ENCODE data around the gene TMC1. TPM values are rescaled to one million over a fixed set of nuclear protein-coding genes. Genes with fewer than 3 reads are reported as not detected.

The TMC1 gene
- total RNA-seq, 1 donor from 2014 or later, result not detected

DNA sequence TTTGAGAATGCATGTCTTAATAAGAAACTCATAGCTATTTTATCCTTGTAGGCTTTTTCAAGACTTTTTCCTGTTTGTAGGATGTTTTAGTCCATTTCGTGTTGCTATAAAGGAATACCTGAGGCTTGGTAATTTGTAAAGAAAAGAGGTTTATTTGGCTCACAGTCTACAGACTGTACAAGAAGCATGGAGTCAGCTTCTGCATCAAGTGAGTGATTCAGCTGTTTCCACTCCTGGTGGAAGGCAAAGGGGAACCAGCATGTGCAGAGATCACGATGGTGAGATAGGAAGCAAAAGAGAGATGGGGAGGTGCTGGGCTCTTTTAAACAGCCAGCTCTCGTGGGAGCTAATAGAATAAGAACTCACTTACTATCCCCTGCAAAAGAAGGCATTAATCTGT is 254.2 kb downstream of the TMC1 start:
- intact Hi-C loops (cut with DNase I), result no loop called here
- H3K27ac ChIP-seq, result no peak overlapping the region
- DNase-seq (no peak), ATAC-seq (no peak)
- no peaks in the 10 kb centered on the region for H3K36me3 ChIP-seq
- H3K9me3 ChIP-seq, result no peaks in the 10 kb centered on the region
- H3K4me1 ChIP-seq, result no peaks in the 10 kb centered on the region
- TF ChIP-seq, protein P1, sequence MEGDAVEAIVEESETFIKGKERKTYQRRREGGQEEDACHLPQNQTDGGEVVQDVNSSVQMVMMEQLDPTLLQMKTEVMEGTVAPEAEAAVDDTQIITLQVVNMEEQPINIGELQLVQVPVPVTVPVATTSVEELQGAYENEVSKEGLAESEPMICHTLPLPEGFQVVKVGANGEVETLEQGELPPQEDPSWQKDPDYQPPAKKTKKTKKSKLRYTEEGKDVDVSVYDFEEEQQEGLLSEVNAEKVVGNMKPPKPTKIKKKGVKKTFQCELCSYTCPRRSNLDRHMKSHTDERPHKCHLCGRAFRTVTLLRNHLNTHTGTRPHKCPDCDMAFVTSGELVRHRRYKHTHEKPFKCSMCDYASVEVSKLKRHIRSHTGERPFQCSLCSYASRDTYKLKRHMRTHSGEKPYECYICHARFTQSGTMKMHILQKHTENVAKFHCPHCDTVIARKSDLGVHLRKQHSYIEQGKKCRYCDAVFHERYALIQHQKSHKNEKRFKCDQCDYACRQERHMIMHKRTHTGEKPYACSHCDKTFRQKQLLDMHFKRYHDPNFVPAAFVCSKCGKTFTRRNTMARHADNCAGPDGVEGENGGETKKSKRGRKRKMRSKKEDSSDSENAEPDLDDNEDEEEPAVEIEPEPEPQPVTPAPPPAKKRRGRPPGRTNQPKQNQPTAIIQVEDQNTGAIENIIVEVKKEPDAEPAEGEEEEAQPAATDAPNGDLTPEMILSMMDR (IDR thresholded peaks at IDR 0.05), result no peak
- H3K27me3 ChIP-seq, result no peaks in the 10 kb centered on the region
- no peak overlapping the region for H3K4me3 ChIP-seq

DNA sequence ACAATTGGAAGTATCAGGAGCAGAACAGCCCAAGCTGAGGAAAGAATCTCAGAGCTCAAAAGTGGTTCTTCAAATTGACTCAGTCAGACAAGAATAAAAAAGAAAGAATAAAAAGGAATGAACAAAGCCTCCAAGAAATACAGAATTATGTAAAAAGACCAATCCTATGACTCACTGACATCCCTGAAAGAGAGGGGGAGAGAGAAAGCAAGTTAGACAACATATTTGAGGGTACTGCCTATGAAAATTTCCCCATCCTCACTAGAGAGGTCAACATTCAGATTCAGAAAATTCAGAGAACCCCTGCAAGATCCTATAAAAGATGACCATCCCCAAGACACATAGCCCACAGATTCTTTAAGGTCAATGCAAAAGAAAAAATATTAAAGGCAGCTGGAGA is 258.2 kb downstream of the TMC1 start:
- Histone ChIP-seq H3K4me3 (no peak overlapping the region), H3K27me3 (no peaks in the 10 kb centered on the region), H3K9me3 (no peaks in the 10 kb centered on the region), H3K36me3 (no peaks in the 10 kb centered on the region), H3K27ac (no peak overlapping the region), H3K4me1 (no peaks in the 10 kb centered on the region)
- intact Hi-C loops (cut with DNase I), result no loop called here
- DNase-seq (no peak), ATAC-seq (no peak)
- TF ChIP-seq, protein P1 (IDR thresholded peaks at IDR 0.05), result no peak

DNA sequence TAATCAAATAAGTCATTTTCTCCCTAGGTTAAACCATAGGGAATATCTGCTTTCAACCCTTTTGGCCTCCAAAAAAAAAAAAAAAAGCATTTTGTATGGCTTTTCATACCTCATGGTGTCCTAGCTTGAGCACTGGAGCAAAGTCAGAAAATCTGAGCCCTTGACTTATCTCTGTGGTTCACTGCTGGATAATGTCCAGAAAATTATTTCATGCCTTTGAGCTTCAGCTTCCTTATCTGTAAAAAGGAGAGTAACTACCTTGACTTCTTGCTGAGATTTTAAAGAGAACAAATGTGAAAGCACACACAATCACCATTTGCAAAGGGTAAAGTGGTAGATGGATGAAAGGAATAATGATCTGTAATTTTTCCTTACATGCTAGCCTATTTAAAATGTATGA is 265.5 kb downstream of the TMC1 start:
- Histone ChIP-seq H3K4me1 (no peaks in the 10 kb centered on the region), H3K27me3 (no peaks in the 10 kb centered on the region), H3K4me3 (no peak overlapping the region), H3K27ac (no peak overlapping the region), H3K9me3 (no peaks in the 10 kb centered on the region), H3K36me3 (no peaks in the 10 kb centered on the region)
- intact Hi-C loops (cut with DNase I), result no loop called here
- DNase-seq (no peak), ATAC-seq (no peak)
- TF ChIP-seq, protein P1 (IDR thresholded peaks at IDR 0.05), result no peak

DNA sequence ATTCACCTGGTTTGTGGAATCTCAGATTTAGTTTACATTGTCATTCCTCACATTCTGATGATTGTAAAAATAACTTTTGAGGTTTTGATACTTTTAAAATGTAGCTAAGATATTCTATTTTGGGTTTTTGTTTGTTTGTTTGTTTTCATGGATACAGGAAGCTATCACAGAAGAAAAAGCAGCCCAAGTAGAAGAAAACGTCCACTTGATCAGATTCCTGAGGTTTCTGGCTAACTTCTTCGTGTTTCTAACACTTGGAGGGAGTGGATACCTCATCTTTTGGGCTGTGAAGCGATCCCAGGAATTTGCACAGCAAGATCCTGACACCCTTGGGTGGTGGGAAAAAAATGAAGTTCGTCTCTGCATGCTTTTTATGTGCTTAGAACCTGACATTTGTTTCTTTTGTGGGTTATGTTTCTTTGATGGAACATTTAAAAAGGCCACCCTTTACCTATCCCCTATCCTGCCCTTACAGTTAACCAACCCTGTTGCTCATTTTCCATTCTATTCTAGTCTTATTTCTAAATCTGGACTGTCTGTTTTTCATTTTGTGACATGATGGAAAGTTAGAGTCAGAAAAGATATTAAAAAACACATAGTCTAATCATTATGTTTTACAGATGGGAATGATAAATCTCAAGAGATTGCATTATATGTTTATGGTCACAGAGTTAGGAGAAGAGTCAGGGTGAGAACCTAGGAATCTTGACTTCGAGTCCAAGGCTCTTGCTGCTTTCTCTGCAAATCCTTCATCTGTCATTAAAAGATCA is 267.7 kb downstream of the TMC1 start:
- DNase-seq (no peak), ATAC-seq (no peak)
- TF ChIP-seq, protein P1 (IDR thresholded peaks at IDR 0.05), result no peak
- Histone ChIP-seq H3K4me3 (no peak overlapping the region), H3K27me3 (no peaks in the 10 kb centered on the region), H3K27ac (no peak overlapping the region), H3K4me1 (no peaks in the 10 kb centered on the region), H3K9me3 (no peaks in the 10 kb centered on the region), H3K36me3 (no peaks in the 10 kb centered on the region)
- intact Hi-C loops (cut with DNase I), result no loop called here

DNA sequence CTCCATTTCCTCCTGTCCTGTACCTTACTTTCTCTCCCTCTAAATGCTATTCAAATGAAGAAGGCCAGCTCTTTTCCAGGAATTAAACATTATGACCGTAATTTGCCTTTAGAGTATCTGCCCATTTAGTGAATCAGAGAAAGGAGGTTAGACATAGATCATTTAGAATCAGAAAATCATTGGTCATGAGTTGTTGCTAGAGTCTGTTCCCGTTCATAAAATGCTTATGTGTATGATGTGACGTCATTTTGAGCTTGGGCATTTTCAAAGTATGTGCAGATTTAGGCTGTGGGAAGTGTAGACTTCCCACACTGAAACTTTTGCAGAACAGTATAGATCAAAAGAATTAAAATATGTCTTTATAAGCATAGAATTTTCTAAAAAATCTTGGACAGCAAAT is 268.5 kb downstream of the TMC1 start:
- no peak overlapping the region for H3K27ac ChIP-seq
- DNase-seq, result no peak
- no peaks in the 10 kb centered on the region for H3K9me3 ChIP-seq
- TF ChIP-seq, protein P1 (IDR thresholded peaks at IDR 0.05), result no peak
- no peaks in the 10 kb centered on the region for H3K36me3 ChIP-seq
- H3K27me3 ChIP-seq, result no peaks in the 10 kb centered on the region
- intact Hi-C loops (cut with DNase I), result no loop called here
- no peaks in the 10 kb centered on the region for H3K4me1 ChIP-seq
- no peak overlapping the region for H3K4me3 ChIP-seq
- ATAC-seq, result no peak

DNA sequence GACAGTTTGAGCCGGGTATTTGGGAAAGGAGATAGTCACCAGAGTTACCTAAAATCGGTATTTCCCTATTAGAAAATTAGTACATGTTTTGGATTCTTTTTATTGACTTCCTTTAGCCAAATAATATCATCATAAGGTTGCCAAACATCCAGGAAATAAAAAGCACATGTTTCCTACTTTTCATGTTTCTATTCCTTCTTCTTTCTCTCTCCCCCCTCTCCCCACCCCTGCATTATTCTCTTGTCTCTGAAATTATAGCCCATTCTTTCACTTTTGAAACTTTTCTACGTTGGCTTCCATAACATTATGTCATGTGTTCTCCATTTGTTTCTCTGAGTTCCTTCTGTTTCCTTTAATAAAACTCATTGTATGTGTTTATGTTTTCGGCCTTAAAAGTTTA is 269.6 kb downstream of the TMC1 start:
- no peaks in the 10 kb centered on the region for H3K9me3 ChIP-seq
- H3K4me1 ChIP-seq, result no peaks in the 10 kb centered on the region
- H3K27me3 ChIP-seq, result no peaks in the 10 kb centered on the region
- H3K27ac ChIP-seq, result no peak overlapping the region
- intact Hi-C loops (cut with DNase I), result no loop called here
- DNase-seq, result no peak
- ATAC-seq, result no peak
- TF ChIP-seq, protein P1 (IDR thresholded peaks at IDR 0.05), result no peak
- H3K36me3 ChIP-seq, result no peaks in the 10 kb centered on the region
- H3K4me3 ChIP-seq, result no peak overlapping the region
